WTC11 (cell line): ENCODE data around the gene GGCX. TPM values are rescaled to one million over a fixed set of nuclear protein-coding genes. Genes with fewer than 3 reads are reported as not detected.

Experiments
- ATAC-seq: fragments of 200-7000 bp; cut with Tn5 transposase; 2 replicates; pipeline ENCODE4 v1.10.0; 2021; ENCODE audit warnings: mild to moderate bottlenecking, moderate library complexity
- CTCF ChIA-PET: fragments of 300-600 bp; sonication (Branson Sonifier 250); formaldehyde crosslinking; loops from one replicate; lab custom pipeline; 2021; ENCODE audit warnings: antibody characterized with exemption; lab: Charles Lee
- POLR2A ChIA-PET: fragments of 350-600 bp; sonication (Branson Sonifier 250); formaldehyde crosslinking; loops from one replicate; lab custom pipeline; 2021; ENCODE audit warnings: antibody characterized with exemption; lab: Charles Lee
- DNase-seq: peaks from one replicate; pipeline ENCODE4 v3.0.0; 2021; ENCODE audit warnings: low spot score
- H3K27ac Mint-ChIP-seq: 2 replicates; pipeline ENCODE4 v1.8.0; 2021; ENCODE audit warnings: mixed read lengths
- H3K27me3 Mint-ChIP-seq: 2 replicates; pipeline ENCODE4 v1.8.0; 2021; ENCODE audit warnings: low read depth, mild to moderate bottlenecking, moderate library complexity, mixed read lengths
- H3K36me3 Mint-ChIP-seq: 2 replicates; pipeline ENCODE4 v1.8.0; 2021; ENCODE audit warnings: mixed read lengths
- H3K4me1 Mint-ChIP-seq: 2 replicates; pipeline ENCODE4 v1.8.0; 2022; ENCODE audit warnings: mixed read lengths
- H3K4me3 Mint-ChIP-seq: 2 replicates; pipeline ENCODE4 v1.8.0; 2021; ENCODE audit warnings: mild to moderate bottlenecking, moderate library complexity, mixed read lengths
- H3K9me3 Mint-ChIP-seq: 2 replicates; pipeline ENCODE4 v1.8.0; 2021; ENCODE audit warnings: mixed read lengths
- ATF2 ChIP-seq: sonication (generic); formaldehyde crosslinking; IDR thresholded peaks from 2 replicates; pipeline ENCODE4 v1.8.1; 2022; ENCODE audit warnings: low read depth, missing genetic modification reagents, borderline replicate concordance
- CREM ChIP-seq: sonication (generic); formaldehyde crosslinking; IDR thresholded peaks from 2 replicates; pipeline ENCODE4 v1.8.1; 2022; ENCODE audit warnings: mild to moderate bottlenecking, missing genetic modification reagents, moderate library complexity
- ETV6 ChIP-seq: sonication (generic); formaldehyde crosslinking; IDR thresholded peaks from 2 replicates; pipeline ENCODE4 v1.8.1; 2022; ENCODE audit warnings: mild to moderate bottlenecking, missing genetic modification reagents
- FOXK1 ChIP-seq: sonication (generic); formaldehyde crosslinking; IDR thresholded peaks from 2 replicates; pipeline ENCODE4 v1.8.0; 2022; ENCODE audit warnings: mild to moderate bottlenecking, moderate library complexity, missing genetic modification reagents
- JAZF1 ChIP-seq: fragments of 250-450 bp; sonication (Bioruptor Pico); IDR thresholded peaks from 2 replicates; pipeline ENCODE4 v1.9.0; 2021; ENCODE audit warnings: moderate library complexity, mild to moderate bottlenecking, inconsistent platforms
- JUN ChIP-seq: sonication (generic); formaldehyde crosslinking; IDR thresholded peaks from 2 replicates; pipeline ENCODE4 v1.8.0; 2023; ENCODE audit warnings: mild to moderate bottlenecking, missing genetic modification reagents
- MXD4 ChIP-seq: fragments of 250-450 bp; sonication (Bioruptor Pico); IDR thresholded peaks from 2 replicates; pipeline ENCODE4 v1.8.0; 2021; ENCODE audit warnings: mild to moderate bottlenecking, moderate library complexity, borderline replicate concordance
- NR3C1 ChIP-seq: sonication (generic); formaldehyde crosslinking; conservative IDR thresholded peaks from 2 replicates; pipeline ENCODE4 v1.8.1; 2023; ENCODE audit warnings: low read depth, mild to moderate bottlenecking, missing genetic modification reagents
- PRDM15 ChIP-seq: sonication (generic); formaldehyde crosslinking; IDR thresholded peaks from 2 replicates; pipeline ENCODE4 v1.8.0; 2022; ENCODE audit warnings: missing genetic modification reagents
- ZNF138 ChIP-seq: sonication (generic); formaldehyde crosslinking; conservative IDR thresholded peaks from 2 replicates; pipeline ENCODE4 v1.8.1; 2022; ENCODE audit warnings: mild to moderate bottlenecking, moderate library complexity, missing genetic modification reagents
- total RNA-seq: library from RNA; stranded (reverse); gene quantifications from 3 replicates; pipeline ENCODE4 v1.2.3, GENCODE V29; 2021
- TF ChIP-seq, protein P1 (sequence below): sonication (generic); formaldehyde crosslinking; IDR thresholded peaks from 2 replicates; pipeline ENCODE4 v1.8.1; 2023; ENCODE audit warnings: mild to moderate bottlenecking, moderate library complexity, missing genetic modification reagents
- TF ChIP-seq, protein P2 (sequence below): sonication (generic); formaldehyde crosslinking; IDR thresholded peaks from 2 replicates; pipeline ENCODE4 v1.8.1; 2022; ENCODE audit warnings: mild to moderate bottlenecking, missing genetic modification reagents, moderate library complexity, borderline replicate concordance
- TF ChIP-seq, protein P3 (sequence below): fragments of 250-450 bp; sonication (Bioruptor Pico); IDR thresholded peaks from 2 replicates; pipeline ENCODE4 v1.9.0; 2021; ENCODE audit warnings: mild to moderate bottlenecking

GGCX gene
- total RNA-seq, 1 experiment from 2014 or later, result 40.9 TPM

DNA sequence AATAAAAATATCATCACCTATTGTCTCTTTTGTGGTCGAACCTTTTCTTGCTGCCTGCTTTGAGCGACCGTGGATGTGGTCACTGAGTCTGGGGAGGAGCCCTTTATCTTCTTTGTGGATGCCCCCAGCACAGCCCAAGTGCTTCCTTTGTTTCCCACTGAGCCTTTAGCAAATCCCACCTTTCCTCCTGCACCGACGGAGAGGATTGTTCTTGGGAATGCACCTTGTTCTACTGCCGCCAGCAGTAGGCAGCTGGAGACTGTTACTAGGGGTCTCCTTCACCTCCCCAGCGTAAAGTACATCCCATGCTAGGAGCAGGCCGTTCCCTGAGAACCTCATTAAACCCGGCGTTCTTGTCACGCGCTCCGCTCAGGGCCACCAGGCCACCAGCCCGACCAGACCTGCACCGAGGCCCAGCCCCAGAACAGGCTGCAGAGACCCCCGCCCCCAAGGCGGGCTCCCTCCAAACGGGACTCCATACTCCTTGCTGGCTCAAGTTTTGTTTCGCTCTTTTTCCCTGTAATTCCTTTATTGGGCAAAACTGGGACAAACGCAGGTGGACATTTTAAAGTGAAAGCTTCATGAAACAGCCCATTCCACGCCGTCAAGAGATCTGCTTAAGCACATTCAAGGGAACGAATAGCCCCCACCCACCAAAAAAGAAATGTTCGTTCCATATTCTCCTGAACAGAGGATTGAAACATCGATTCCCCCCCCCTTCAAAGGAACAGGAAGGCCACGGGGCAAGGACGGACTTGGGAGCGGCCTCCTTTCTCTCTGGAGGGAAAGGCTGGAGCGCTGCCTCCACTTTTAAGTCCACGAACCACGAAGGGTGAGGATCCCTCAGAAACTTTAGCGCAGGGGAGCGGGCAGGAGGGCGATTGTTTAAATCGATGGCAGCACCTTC lies 23.4 kb downstream of the GGCX start (continued):
- no peak for TF ChIP-seq CREM (CRISPR knock-in tag)
- TF ChIP-seq, protein P1, sequence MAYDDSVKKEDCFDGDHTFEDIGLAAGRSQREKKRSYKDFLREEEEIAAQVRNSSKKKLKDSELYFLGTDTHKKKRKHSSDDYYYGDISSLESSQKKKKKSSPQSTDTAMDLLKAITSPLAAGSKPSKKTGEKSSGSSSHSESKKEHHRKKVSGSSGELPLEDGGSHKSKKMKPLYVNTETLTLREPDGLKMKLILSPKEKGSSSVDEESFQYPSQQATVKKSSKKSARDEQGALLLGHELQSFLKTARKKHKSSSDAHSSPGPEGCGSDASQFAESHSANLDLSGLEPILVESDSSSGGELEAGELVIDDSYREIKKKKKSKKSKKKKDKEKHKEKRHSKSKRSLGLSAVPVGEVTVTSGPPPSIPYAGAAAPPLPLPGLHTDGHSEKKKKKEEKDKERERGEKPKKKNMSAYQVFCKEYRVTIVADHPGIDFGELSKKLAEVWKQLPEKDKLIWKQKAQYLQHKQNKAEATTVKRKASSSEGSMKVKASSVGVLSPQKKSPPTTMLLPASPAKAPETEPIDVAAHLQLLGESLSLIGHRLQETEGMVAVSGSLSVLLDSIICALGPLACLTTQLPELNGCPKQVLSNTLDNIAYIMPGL, result peak; percentile 38; the same call in 1 of the 2 replicates
- TF ChIP-seq JAZF1 (CRISPR knock-in tag), result no peak
- no peak for TF ChIP-seq NR3C1 (CRISPR knock-in tag)
- TF ChIP-seq, all 79 proteins: peak for 9

GRCh38 chr2:85536479-85536878 lies 24.8 kb downstream of the GGCX start:
- CTCF ChIA-PET, result interaction anchor here (1.0 to 4.6 kb wide), 2 partner anchors 115 to 118 kb away, joined by 4 to 40 read pairs; partner anchors contain the start of gene SH2D6
- TF ChIP-seq ZNF138 (CRISPR knock-in tag), result no peak
- no peak for TF ChIP-seq ETV6 (CRISPR knock-in tag)
- TF ChIP-seq, protein P2, sequence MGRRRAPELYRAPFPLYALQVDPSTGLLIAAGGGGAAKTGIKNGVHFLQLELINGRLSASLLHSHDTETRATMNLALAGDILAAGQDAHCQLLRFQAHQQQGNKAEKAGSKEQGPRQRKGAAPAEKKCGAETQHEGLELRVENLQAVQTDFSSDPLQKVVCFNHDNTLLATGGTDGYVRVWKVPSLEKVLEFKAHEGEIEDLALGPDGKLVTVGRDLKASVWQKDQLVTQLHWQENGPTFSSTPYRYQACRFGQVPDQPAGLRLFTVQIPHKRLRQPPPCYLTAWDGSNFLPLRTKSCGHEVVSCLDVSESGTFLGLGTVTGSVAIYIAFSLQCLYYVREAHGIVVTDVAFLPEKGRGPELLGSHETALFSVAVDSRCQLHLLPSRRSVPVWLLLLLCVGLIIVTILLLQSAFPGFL (CRISPR knock-in tag), result no peak
- TF ChIP-seq ATF2, result no peak
- DNase-seq (no peak), ATAC-seq (no peak)
- Mint-ChIP-seq H3K4me1 (peaks cover 28% of the 10 kb centered on the region), H3K27ac (peak overlapping the region; percentile 68; the same call in 1 of the 2 replicates), H3K27me3 (no peaks in the 10 kb centered on the region), H3K36me3 (peaks cover 21% of the 10 kb centered on the region), H3K9me3 (no peaks in the 10 kb centered on the region), H3K4me3 (no peak overlapping the region)
- POLR2A ChIA-PET, result interaction anchor here (3.2 to 5.7 kb wide), 2 partner anchors 24 to 123 kb away, joined by 19 to 36 read pairs; partner anchors contain the start of gene GGCX

DNA sequence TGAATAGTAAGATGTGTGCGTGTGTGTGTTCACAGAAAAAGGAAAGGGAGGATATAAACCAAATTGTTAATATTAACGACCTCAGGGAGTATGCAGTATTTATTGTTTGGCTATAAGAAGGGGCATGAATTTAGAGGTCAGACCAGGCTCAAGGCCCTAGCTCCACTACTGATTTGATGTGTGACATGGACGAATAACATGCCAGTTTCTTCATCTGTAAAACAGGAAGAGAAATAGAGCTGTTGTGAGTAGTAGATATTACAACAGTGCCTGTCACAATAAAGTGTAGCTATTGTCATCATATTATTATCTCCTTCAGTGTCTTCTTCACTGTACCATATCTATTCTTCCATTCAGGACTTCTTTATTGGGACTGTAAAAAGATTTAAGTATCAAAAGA lies 26.4 kb downstream of the GGCX start:
- Mint-ChIP-seq H3K27me3 (no peaks in the 10 kb centered on the region; the same call in 1 of the 2 replicates), H3K4me3 (no peak overlapping the region), H3K9me3 (peaks cover 4% of the 10 kb centered on the region), H3K4me1 (peaks cover 15% of the 10 kb centered on the region), H3K36me3 (peaks cover 5% of the 10 kb centered on the region), H3K27ac (no peak overlapping the region)
- DNase-seq, result no peak
- ATAC-seq, result no peak
- ChIA-PET CTCF (interaction anchor here (1.0 to 1.4 kb wide), 2 partner anchors 17 to 97 kb away, joined by 3 read pairs; no protein-coding TSS in a partner anchor), POLR2A (interaction anchor here (1.0 kb wide), 1 partner anchor 11 kb away, joined by 3 read pairs; no protein-coding TSS in a partner anchor)
- TF ChIP-seq PRDM15 (CRISPR knock-in tag) (no peak), MXD4 (CRISPR knock-in tag) (no peak), FOXK1 (CRISPR knock-in tag) (no peak), ZNF138 (CRISPR knock-in tag) (no peak), ETV6 (CRISPR knock-in tag) (no peak), JUN (CRISPR knock-in tag) (no peak)
- TF ChIP-seq, protein P3, sequence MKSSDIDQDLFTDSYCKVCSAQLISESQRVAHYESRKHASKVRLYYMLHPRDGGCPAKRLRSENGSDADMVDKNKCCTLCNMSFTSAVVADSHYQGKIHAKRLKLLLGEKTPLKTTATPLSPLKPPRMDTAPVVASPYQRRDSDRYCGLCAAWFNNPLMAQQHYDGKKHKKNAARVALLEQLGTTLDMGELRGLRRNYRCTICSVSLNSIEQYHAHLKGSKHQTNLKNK (CRISPR knock-in tag), result no peak
